ENCODE measurements around the gene MYO1C. TPM values are rescaled to one million over a fixed set of nuclear protein-coding genes. Genes with fewer than 3 reads are reported as not detected.

MYO1C gene
- total and polyA plus RNA-seq, 2 of the 8 experiments (the other 6 are each of a cell fraction or from before 2014, with no cell fraction given), result 40.1 to 78.6 TPM

DNA sequence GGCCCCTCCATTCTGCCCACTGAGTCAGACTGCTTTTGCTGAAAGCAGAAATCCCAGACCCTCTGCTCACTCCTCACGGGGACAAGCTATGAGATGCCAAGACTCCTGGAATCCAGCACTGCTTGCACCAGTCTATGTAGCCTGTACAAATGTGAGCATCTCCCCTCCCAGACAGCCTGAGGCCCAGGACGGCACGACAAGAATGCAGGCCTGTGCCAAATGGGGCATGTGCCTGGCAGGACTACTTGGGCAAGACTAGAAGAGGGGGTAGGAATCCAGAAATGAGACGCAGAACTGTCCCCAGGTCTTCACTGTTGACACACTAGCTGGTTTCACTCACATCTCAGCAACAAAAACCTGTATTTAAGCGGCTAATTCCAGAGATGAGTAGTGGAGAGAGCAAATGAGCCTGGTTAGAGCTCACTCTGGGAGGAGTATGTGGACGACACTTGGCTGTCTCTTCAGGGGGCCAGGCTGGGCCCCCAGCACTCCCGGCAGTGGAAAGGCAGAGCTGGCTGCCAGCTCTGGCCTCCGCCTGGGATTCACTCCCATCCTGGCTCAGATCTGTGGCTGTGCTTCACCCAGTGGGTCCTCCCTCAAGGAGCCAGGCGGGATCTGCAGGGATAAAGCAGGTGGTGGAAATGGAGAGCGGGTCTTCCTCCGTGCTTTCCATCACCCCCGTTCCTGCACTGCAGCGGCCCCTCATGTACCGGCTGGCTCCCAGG, 2.9 kb upstream of the MYO1C start:
- H4K20me1 ChIP-seq (replicated peaks in 1 of 2; ENCODE audit: control insufficient read depth in 1 of 2, insufficient read depth in 2 of 2, low read length in 2 of 2), result peaks cover 0 to 2% of the 10 kb centered on the region in 2 experiments
- H3K14ac ChIP-seq (ENCODE audit: insufficient read length), result no peak overlapping the region
- ChIA-PET CTCF (ENCODE audit: partially characterized antibody) (interaction anchor here (1.6 to 1.8 kb wide), 3 partner anchors 17 to 38 kb away, joined by 5 to 10 read pairs (median 8); partner anchors contain the start of gene INPP5K), POLR2A (ENCODE audit: partially characterized antibody) (interaction anchor here (0.8 to 2.9 kb wide), 4 partner anchors 9 to 45 kb away, joined by 3 to 15 read pairs (median 6); partner anchors contain the start of gene INPP5K)
- H2AFZ ChIP-seq (ENCODE audit: low read length), result no peak overlapping the region
- H3K18ac ChIP-seq (ENCODE audit: extremely low read depth, low read length), result no peak overlapping the region
- H2BK12ac ChIP-seq (ENCODE audit: low read depth, low read length), result no peak overlapping the region
- H2BK15ac ChIP-seq (ENCODE audit: low read length), result no peak overlapping the region
- H3K23me2 ChIP-seq (ENCODE audit: low read depth, low read length), result peaks cover 7% of the 10 kb centered on the region; the same call in 1 of the 2 replicates
- H3K4me3 ChIP-seq (ENCODE audit: extremely low read depth in 1 of 4, insufficient read depth in 2 of 4, low read depth in 3 of 4, low read length in 4 of 4), result no peak overlapping the region
- no peak overlapping the region for H3K9ac ChIP-seq (replicated peaks in 1 of 4; ENCODE audit: extremely low read depth in 1 of 4, low read depth in 3 of 4, low read length in 3 of 4)
- no peak overlapping the region for H2BK20ac ChIP-seq (ENCODE audit: low read length)
- no peak overlapping the region for H2BK5ac ChIP-seq (ENCODE audit: low read depth, low read length)
- H3K79me2 ChIP-seq (ENCODE audit: control insufficient read depth in 1 of 2, insufficient read depth in 2 of 2, low read length in 2 of 2), result no peaks in the 10 kb centered on the region
- no peaks in the 10 kb centered on the region for H3K9me3 ChIP-seq (ENCODE audit: insufficient read depth in 2 of 2, low read depth in 1 of 2, low read length in 1 of 2)
- no peak for DNase-seq (ENCODE audit: low read depth in 1 of 2, low spot score in 2 of 2)
- no peak overlapping the region for H3K56ac ChIP-seq (replicated peaks; ENCODE audit: insufficient read length, low read depth, low read length)
- H4K91ac ChIP-seq (replicated peaks; ENCODE audit: insufficient read length, low read length), result no peak overlapping the region
- no peak overlapping the region for H3K27ac ChIP-seq (ENCODE audit: low read depth, low read length)
- no peaks in the 10 kb centered on the region for H3K79me1 ChIP-seq (ENCODE audit: low read depth, low read length)
- H3K4ac ChIP-seq (replicated peaks; ENCODE audit: insufficient read length, low read depth, low read length), result no peak overlapping the region
- H3K4me1 ChIP-seq (replicated peaks in 1 of 4; ENCODE audit: control insufficient read depth in 3 of 4, insufficient read depth in 4 of 4, low read length in 3 of 4), result peaks cover 0 to 9% (median 4%) of the 10 kb centered on the region in 4 experiments; a peak in 4 of 7 replicates
- no peak overlapping the region for H3K4me2 ChIP-seq (ENCODE audit: insufficient read depth in 1 of 2, low read depth in 2 of 2, low read length in 2 of 2)
- H2BK120ac ChIP-seq (replicated peaks; ENCODE audit: low read depth, low read length), result no peak overlapping the region
- H3K23ac ChIP-seq (ENCODE audit: insufficient read length), result no peak overlapping the region
- H3K36me3 ChIP-seq (ENCODE audit: control insufficient read depth in 2 of 4, insufficient read depth in 4 of 4, low read length in 3 of 4), result peaks cover 0 to 5% (median 0%) of the 10 kb centered on the region in 4 experiments; a peak in 2 of 8 replicates
- no peak overlapping the region for H2AK5ac ChIP-seq (ENCODE audit: low read depth, low read length)
- WGBS, 2 experiments (ENCODE audit: extremely low coverage in 1 of 2, insufficient coverage in 1 of 2, insufficient read length in 1 of 2, insufficient replicate concordance in 2 of 2, low coverage in 1 of 2, low lambda C conversion rate in 2 of 2, missing lambda C conversion rate in 1 of 2), result 90% methylated on average over 14 of the region's 14 CpGs; no CpG with 5 or more reads in 1 of the 2 experiments
- no peak for FAIRE-seq
- H3K27me3 ChIP-seq (replicated peaks in 1 of 4; ENCODE audit: control insufficient read depth in 3 of 4, extremely low read depth in 1 of 4, insufficient read depth in 3 of 4, low read length in 3 of 4), result no peaks in the 10 kb centered on the region
- no peak overlapping the region for H4K5ac ChIP-seq (ENCODE audit: insufficient read length, low read depth, low read length)
- no peak overlapping the region for H4K8ac ChIP-seq (ENCODE audit: extremely low read depth, insufficient read depth, low read length)
- TF ChIP-seq POLR2AphosphoS5 (IDR thresholded peaks at IDR 0.05; ENCODE audit: low read depth, low read length) (no peak), KDM5A (IDR thresholded peaks at IDR 0.05; ENCODE audit: low read length) (no peak), TCF12 (IDR thresholded peaks at IDR 0.05; ENCODE audit: low read depth, low read length) (no peak), RXRA (IDR thresholded peaks at IDR 0.05; ENCODE audit: insufficient read depth, low read depth, low read length) (no peak), RNF2 (IDR thresholded peaks at IDR 0.05; ENCODE audit: borderline replicate concordance, low read depth, low read length, missing control alignments, poor library complexity, severe bottlenecking) (no peak), GABPA (IDR thresholded peaks at IDR 0.05; ENCODE audit: borderline replicate concordance, insufficient read depth, low read length) (no peak), BCL11A (IDR thresholded peaks at IDR 0.05; ENCODE audit: low read depth in 2 of 2, low read length in 2 of 2) (no peak), SIN3A (conservative IDR thresholded peaks at IDR 0.05 in 1 of 2, IDR thresholded peaks at IDR 0.05 in 1 of 2; ENCODE audit: low read depth in 1 of 2, low read length in 2 of 2) (no peak)
- TF ChIP-seq, protein P1, sequence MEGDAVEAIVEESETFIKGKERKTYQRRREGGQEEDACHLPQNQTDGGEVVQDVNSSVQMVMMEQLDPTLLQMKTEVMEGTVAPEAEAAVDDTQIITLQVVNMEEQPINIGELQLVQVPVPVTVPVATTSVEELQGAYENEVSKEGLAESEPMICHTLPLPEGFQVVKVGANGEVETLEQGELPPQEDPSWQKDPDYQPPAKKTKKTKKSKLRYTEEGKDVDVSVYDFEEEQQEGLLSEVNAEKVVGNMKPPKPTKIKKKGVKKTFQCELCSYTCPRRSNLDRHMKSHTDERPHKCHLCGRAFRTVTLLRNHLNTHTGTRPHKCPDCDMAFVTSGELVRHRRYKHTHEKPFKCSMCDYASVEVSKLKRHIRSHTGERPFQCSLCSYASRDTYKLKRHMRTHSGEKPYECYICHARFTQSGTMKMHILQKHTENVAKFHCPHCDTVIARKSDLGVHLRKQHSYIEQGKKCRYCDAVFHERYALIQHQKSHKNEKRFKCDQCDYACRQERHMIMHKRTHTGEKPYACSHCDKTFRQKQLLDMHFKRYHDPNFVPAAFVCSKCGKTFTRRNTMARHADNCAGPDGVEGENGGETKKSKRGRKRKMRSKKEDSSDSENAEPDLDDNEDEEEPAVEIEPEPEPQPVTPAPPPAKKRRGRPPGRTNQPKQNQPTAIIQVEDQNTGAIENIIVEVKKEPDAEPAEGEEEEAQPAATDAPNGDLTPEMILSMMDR (IDR thresholded peaks at IDR 0.05; ENCODE audit: control extremely low read depth in 1 of 3, insufficient read depth in 1 of 3, low read depth in 1 of 3, low read length in 3 of 3), result no peak
